GM21381 (cell line): ENCODE data around the gene OR52E5.

Experiments
- ATAC-seq: cut with Tn5 transposase; IDR thresholded peaks from one replicate; pipeline ENCODE4 v1.9.1; 2021; ENCODE audit warnings: mild to moderate bottlenecking, moderate library complexity; ENCODE audit not compliant: unreplicated experiment

The OR52E5 gene

DNA sequence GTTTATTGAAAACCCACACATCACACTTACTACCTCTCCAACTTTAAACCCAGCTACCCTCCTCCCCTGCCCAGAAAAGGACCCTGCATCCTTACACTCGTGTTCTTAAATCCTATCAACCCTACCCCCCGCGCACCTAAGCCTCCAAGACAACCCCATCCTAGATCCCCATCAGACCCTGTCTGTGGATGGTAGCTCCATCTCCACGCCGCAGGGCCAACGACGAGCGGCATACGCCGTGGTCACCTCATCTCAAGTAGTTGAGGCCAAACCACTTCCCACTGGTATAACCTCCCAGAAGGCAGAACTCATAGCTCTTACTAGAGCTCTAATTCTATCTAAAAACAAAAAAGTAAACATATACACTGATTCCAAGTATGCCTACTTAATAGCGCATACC lies 39.7 kb downstream of the OR52E5 start:
- ATAC-seq: no peak

DNA sequence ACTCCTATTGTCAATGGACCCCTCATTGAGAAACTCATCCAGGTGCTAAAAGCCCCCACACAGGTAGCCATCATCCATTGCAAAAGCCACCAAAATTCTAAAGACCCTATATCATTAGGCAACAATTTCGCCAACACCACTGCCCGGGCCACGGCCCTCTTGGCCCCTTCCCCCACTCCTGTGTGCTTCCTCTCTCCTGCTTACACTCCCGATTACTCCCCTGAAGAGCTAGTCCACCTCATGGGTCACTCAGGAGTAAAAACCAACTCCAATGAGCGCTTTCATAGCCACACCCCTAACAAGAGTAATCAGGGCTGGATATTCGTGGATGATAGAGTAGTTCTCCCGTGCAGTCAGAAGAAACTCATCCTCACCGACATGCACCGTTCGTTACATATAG lies 40.1 kb downstream of the OR52E5 start:
- no peak for ATAC-seq

DNA sequence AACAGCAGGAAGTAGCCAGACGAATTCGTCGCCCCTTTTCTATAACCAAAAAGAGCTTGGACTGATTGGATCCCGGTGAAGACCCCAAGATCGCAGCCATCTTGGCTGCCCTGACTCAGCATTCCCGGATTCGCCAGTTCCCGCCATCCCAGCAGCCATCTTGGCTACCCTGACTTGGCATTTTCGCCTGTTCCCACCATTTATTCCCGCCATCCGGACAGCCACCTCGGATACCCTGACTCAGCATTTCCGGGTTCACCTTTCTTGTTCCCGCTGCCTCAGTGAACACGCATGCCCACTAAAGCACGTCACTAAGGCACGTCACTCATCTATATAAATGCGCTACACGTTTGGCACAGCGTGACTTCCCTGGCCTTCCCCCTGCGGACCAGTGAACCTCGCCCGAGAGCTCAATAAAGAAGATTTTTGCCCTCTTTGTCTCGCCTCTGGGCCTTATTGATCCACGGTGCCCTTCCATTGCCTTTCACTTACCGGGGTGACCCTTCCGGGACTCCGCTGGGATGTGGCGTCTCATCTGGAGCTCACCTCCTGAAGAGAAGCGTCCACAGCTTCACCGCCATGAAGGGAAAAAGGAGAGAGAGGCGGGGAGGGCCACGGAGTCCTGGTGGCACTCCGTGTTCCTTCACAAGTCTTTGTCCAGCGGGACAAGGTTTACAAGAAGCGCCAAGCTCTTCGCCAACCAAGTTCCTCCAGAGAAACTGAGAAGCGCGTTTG lies 45.0 kb downstream of the OR52E5 start:
- ATAC-seq: no peak

DNA sequence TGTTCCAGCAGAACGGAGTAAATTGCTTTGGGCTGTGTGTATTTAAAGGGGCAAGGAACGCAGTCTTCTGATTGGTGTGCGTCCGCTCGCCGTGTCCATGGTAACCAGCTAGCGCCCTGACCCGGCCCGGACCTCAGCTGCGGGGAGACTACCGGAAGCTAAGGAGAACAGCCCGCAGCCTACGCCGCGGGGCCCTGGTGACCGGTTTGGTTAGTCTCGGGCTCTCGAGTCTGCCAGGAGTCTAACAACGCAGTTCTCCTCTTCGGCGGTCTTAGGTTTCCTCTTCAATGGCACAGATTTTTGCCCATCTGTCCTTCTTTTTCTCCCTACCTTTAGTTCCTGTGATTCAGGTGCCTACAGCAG lies 45.6 kb downstream of the OR52E5 start:
- no peak for ATAC-seq

DNA sequence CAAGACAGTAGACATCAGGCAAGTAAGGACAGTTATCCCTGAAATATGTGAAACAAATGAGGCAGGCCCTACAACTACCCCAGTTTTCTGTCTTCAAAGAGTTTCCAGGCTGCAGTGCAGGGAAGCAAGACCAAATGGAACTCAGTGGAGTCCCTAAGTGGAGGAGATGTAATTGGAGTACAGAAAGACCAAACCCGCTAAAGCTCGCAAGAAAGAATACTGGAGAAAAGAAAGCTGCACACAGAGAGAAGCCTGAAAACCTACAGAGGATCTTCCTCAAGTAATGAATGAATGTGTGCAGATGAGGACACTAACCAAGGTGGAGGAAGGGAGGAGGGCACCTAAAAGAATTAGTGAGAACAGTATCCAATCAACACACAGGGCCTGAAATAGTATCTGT lies 47.7 kb downstream of the OR52E5 start:
- no peak for ATAC-seq

DNA sequence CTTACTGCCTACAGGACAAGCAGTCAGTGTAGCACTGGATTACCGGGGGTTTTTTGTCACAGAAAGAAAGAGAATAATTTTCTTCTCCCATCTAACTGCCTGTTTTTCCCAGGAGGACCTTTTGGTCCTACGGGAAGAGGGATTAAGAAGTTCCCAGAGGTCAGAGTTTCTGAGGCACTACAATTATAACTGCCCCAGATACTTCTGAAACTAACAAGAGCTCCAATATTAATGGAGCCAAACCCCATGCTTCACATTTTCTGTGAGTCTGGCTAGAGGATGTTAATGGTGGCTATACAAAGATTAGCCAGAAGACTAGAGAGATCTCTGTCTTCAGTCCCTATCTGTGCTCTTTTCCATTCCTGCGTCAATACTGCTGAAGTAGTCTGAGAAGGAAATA lies 48.9 kb downstream of the OR52E5 start, which contains the start of gene OR56A3:
OR56A3 (plus strand) TSS at position 301 of the 400 bp plus-strand sequence. CDS start 5,096 bp downstream, outside the sequence.
- ATAC-seq: no peak
